B cell (primary cell): Measurements from ENCODE around the gene MAPK9. TPM values are rescaled to one million over a fixed set of nuclear protein-coding genes. Genes with fewer than 3 reads are reported as not detected.

Experiments used
- ATAC-seq: fragments of 200-7000 bp; cut with Tn5 transposase; one replicate; pipeline ENCODE4 v1.10.0; 2021; ENCODE audit warnings: low read depth, mild to moderate bottlenecking, moderate number of reproducible peaks, moderate library complexity
- CTCF ChIA-PET: fragments of 350-600 bp; sonication (Branson Sonifier 250); formaldehyde crosslinking; loops from one replicate; lab custom pipeline; 2021; ENCODE audit warnings: antibody characterized with exemption, inconsistent platforms; lab: Charles Lee
- POLR2A ChIA-PET: fragments of 350-600 bp; sonication (Branson Sonifier 250); formaldehyde crosslinking; loops from one replicate; lab custom pipeline; 2021; ENCODE audit warnings: antibody characterized with exemption; lab: Charles Lee
- DNase-seq: peaks from one replicate; pipeline ENCODE4 v3.0.0; 2013
- H2AFZ ChIP-seq: 2 replicates; pipeline ENCODE4 v1.6.1; 2012; ENCODE audit warnings: mild to moderate bottlenecking, low read depth, low read length; ENCODE audit not compliant: insufficient read depth, poor library complexity, severe bottlenecking
- H3K27ac ChIP-seq, 2 donors: 1 replicate in 1 of 2; 2 replicates in 1 of 2; pipeline ENCODE4 v1.5.1; 2012 to 2013; ENCODE audit warnings: low read length in 2 of 2, mild to moderate bottlenecking in 2 of 2, moderate library complexity in 1 of 2
- H3K27me3 ChIP-seq, 4 experiments: fragments of 200-600 bp in 1 of 4; sonication (generic) in 1 of 4; replicated peaks in 1 of 4; 1 replicate in 2 of 4; 2 replicates in 2 of 4; pipeline versions ENCODE4 v1.6.1 to v1.7.0; 2013 to 2016; ENCODE audit warnings: low read length in 3 of 4, mild to moderate bottlenecking in 2 of 4, mixed read lengths in 1 of 4, moderate library complexity in 1 of 4; ENCODE audit not compliant: insufficient read depth in 4 of 4, control insufficient read depth in 3 of 4; ENCODE audit errors: control extremely low read depth in 1 of 4
- H3K36me3 ChIP-seq, 2 experiments: replicated peaks in 1 of 2; 1 replicate in 1 of 2; 2 replicates in 1 of 2; pipeline versions ENCODE4 v1.6.1 to v1.7.1; 2013; ENCODE audit warnings: low read length in 1 of 2; ENCODE audit not compliant: insufficient read depth in 2 of 2, control insufficient read depth in 1 of 2; ENCODE audit errors: control extremely low read depth in 1 of 2, extremely low read depth in 1 of 2
- H3K4me1 ChIP-seq, 2 donors: fragments of 200-600 bp in 1 of 2; sonication (generic) in 1 of 2; 1 replicate in 1 of 2; 2 replicates in 1 of 2; pipeline versions ENCODE4 v1.5.1 to v1.6.1; 2013 to 2017; ENCODE audit warnings: low read length in 2 of 2; ENCODE audit not compliant: control insufficient read depth in 2 of 2, insufficient read depth in 2 of 2
- H3K4me2 ChIP-seq: replicated peaks from 2 replicates; pipeline ENCODE3; 2012; ENCODE audit warnings: mild to moderate bottlenecking, low read depth, low read length; ENCODE audit not compliant: poor library complexity, severe bottlenecking
- H3K4me3 ChIP-seq, 5 experiments: fragments of 200-600 bp in 1 of 5; sonication (generic) in 1 of 5; 1 replicate in 3 of 5; 2 replicates in 2 of 5; pipeline versions ENCODE4 v1.5.1 to v1.7.0; 2011 to 2016; ENCODE audit warnings: low read length in 4 of 5, mild to moderate bottlenecking in 4 of 5, low read depth in 2 of 5, control low read depth in 1 of 5, moderate library complexity in 1 of 5; ENCODE audit not compliant: insufficient read depth in 1 of 5; ENCODE audit errors: control extremely low read depth in 1 of 5, extremely low read depth in 1 of 5
- H3K79me2 ChIP-seq: fragments of 200-600 bp; sonication (generic); one replicate; pipeline ENCODE4 v1.6.0; 2016; ENCODE audit warnings: low read length; ENCODE audit not compliant: control insufficient read depth, insufficient read depth
- H3K9ac ChIP-seq: fragments of 200-600 bp; sonication (generic); 2 replicates; pipeline ENCODE4 v1.6.1; 2017; ENCODE audit warnings: mild to moderate bottlenecking, low read length, moderate library complexity
- H3K9me3 ChIP-seq, 3 donors: one replicate each; pipeline versions ENCODE4 v1.6.1 to v1.7.1; 2013; ENCODE audit warnings: low read length in 2 of 3; ENCODE audit not compliant: control insufficient read depth in 2 of 3, insufficient read depth in 1 of 3; ENCODE audit errors: control extremely low read depth in 1 of 3
- H4K20me1 ChIP-seq: 2 replicates; pipeline ENCODE4 v1.6.0; 2012; ENCODE audit warnings: mild to moderate bottlenecking, low read length; ENCODE audit not compliant: insufficient read depth, control insufficient read depth, poor library complexity, severe bottlenecking
- H3K27ac Mint-ChIP-seq: one replicate; pipeline ENCODE4 v1.8.0; 2021; ENCODE audit warnings: mixed read lengths
- H3K27me3 Mint-ChIP-seq: one replicate; pipeline ENCODE4 v1.8.0; 2021; ENCODE audit warnings: mixed read lengths
- H3K4me1 Mint-ChIP-seq: one replicate; pipeline ENCODE4 v1.8.0; 2021; ENCODE audit warnings: mixed read lengths
- H3K4me3 Mint-ChIP-seq: one replicate; pipeline ENCODE4 v1.8.0; 2021; ENCODE audit warnings: mixed read lengths
- H3K9me3 Mint-ChIP-seq: one replicate; pipeline ENCODE4 v1.8.0; 2022; ENCODE audit warnings: mixed read lengths; ENCODE audit not compliant: insufficient read depth
- CTCF ChIP-seq: fragments of 200-600 bp; IDR thresholded peaks from one replicate; pipeline ENCODE4 v1.8.0; 2022; ENCODE audit warnings: antibody characterized with exemption, mild to moderate bottlenecking
- EZH2 ChIP-seq: IDR thresholded peaks from 2 replicates; pipeline ENCODE4 v1.6.1; 2012; ENCODE audit warnings: borderline replicate concordance, low read depth, mild to moderate bottlenecking, moderate library complexity, low read length; ENCODE audit not compliant: insufficient read depth, poor library complexity, severe bottlenecking
- WGBS: methylation state at CpG from one replicate; pipeline ENCODE4 v1.1.5; 2013; ENCODE audit warnings: missing lambda C conversion rate; ENCODE audit not compliant: insufficient coverage; 5-methylcytosine and 5-hydroxymethylcytosine counted together
- intact Hi-C: fragments of 100-400 bp; cut with micrococcal nuclease; formaldehyde crosslinking; loops from one replicate; pipeline ENCODE4 v1.10.0; 2022
- polyA plus RNA-seq: library from polyadenylated mRNA; depleted of rRNA; stranded (reverse); fragments of >200 nt; gene quantifications from 2 replicates; pipeline ENCODE4 v1.2.3, GENCODE V29; 2012
- total RNA-seq, 2 donors: library from RNA; stranded (reverse); fragments of 120-200 nt in 1 of 2; gene quantifications; 1 replicate in 1 of 2; 2 replicates in 1 of 2; pipeline versions ENCODE4 v1.2.3 to v1.2.4, GENCODE V29; 2013 to 2022

Gene MAPK9
- total and polyA plus RNA-seq, 2 donors (not counting 1 experiment from before 2014, with no cell fraction given), result 19.7 to 40.4 TPM

DNA sequence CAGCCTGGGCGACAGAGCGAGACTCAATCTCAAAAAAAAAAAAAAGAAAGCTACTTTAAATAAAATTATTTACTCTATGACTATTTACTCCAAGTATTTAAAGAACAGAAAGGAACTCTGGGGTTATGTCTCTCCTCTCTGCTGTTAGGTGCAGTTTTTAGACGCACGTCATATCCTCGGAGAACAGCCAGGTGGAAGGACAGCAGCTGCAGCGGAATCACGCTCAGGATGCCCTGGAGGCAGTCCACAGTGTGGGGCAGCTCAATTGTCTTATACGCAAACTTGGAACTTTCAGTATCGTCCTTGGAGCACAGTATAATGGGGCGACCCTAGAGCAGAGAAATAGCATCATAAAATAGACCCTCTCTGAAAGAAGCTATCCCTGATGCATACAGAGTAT lies 10.4 kb upstream of the MAPK9 start:
- H3K9ac ChIP-seq, result no peak overlapping the region
- POLR2A ChIA-PET, result no interaction called here
- CTCF ChIA-PET, result interaction anchor here (1.2 to 1.6 kb wide), 2 partner anchors 9 to 13 kb away, joined by 5 read pairs; no protein-coding TSS in a partner anchor
- H3K9me3 ChIP-seq, result no peaks in the 10 kb centered on the region
- ATAC-seq, result no peak
- no peak for DNase-seq
- Mint-ChIP-seq H3K9me3 (no peaks in the 10 kb centered on the region), H3K4me3 (no peak overlapping the region), H3K27me3 (peaks cover 16% of the 10 kb centered on the region), H3K4me1 (no peaks in the 10 kb centered on the region), H3K27ac (no peak overlapping the region)
- H3K4me2 ChIP-seq, result no peak overlapping the region
- no peaks in the 10 kb centered on the region for H3K79me2 ChIP-seq
- H3K4me3 ChIP-seq, result no peak overlapping the region
- TF ChIP-seq EZH2, result no peak
- no peak for TF ChIP-seq CTCF
- intact Hi-C loops, result no loop called here
- no peaks in the 10 kb centered on the region for H3K4me1 ChIP-seq
- no peaks in the 10 kb centered on the region for H3K36me3 ChIP-seq
- no peaks in the 10 kb centered on the region for H3K27me3 ChIP-seq
- no peaks in the 10 kb centered on the region for H4K20me1 ChIP-seq
- 93% methylated on average over 7 of the region's 10 CpGs for WGBS
- no peak overlapping the region for H3K27ac ChIP-seq
- H2AFZ ChIP-seq, result no peak overlapping the region

GRCh38 chr5:180301253-180301652 lies 9.4 kb upstream of the MAPK9 start:
- H3K4me1 Mint-ChIP-seq, result peaks cover 3% of the 10 kb centered on the region
- no peak for ATAC-seq
- no peak overlapping the region for H3K4me3 Mint-ChIP-seq
- no peak overlapping the region for H3K27ac Mint-ChIP-seq
- intact Hi-C loops, result no loop called here
- WGBS, result 83% methylated on average over 3 of the region's 4 CpGs
- no peak overlapping the region for H3K4me2 ChIP-seq
- H3K4me3 ChIP-seq, result no peak overlapping the region
- H4K20me1 ChIP-seq, result no peaks in the 10 kb centered on the region
- no peaks in the 10 kb centered on the region for H3K4me1 ChIP-seq
- H3K9me3 ChIP-seq, result no peaks in the 10 kb centered on the region
- H3K27me3 Mint-ChIP-seq, result peaks cover 16% of the 10 kb centered on the region
- no peaks in the 10 kb centered on the region for H3K79me2 ChIP-seq
- H3K36me3 ChIP-seq, result no peaks in the 10 kb centered on the region
- no peak overlapping the region for H3K27ac ChIP-seq
- no peak overlapping the region for H2AFZ ChIP-seq
- H3K9me3 Mint-ChIP-seq, result no peaks in the 10 kb centered on the region
- DNase-seq, result no peak
- H3K9ac ChIP-seq, result no peak overlapping the region
- ChIA-PET POLR2A (no interaction called here), CTCF (interaction anchor here (1.0 to 1.3 kb wide), 2 partner anchors 14 to 27 kb away, joined by 3 to 5 read pairs; no protein-coding TSS in a partner anchor)
- H3K27me3 ChIP-seq, result no peaks in the 10 kb centered on the region
- no peak for TF ChIP-seq EZH2
- no peak for TF ChIP-seq CTCF
